HepG2 (cell line): ENCODE measurements around the gene EGLN2. TPM values are rescaled to one million over a fixed set of nuclear protein-coding genes. Genes with fewer than 3 reads are reported as not detected.

Source experiments
- HMGA1 ChIP-seq: sonication (generic); formaldehyde crosslinking; conservative IDR thresholded peaks from 2 replicates; pipeline ENCODE4 v1.4.0; 2020; ENCODE audit warnings: missing genetic modification reagents
- IKZF4 ChIP-seq: sonication (generic); formaldehyde crosslinking; IDR thresholded peaks from 2 replicates; pipeline ENCODE4 v1.5.1; 2020; ENCODE audit warnings: borderline replicate concordance, mild to moderate bottlenecking, low read depth, missing genetic modification reagents; ENCODE audit errors: not compliant biosample characterization
- NFE2L1 ChIP-seq: sonication (generic); formaldehyde crosslinking; IDR thresholded peaks from 2 replicates; pipeline ENCODE4 v1.4.0; 2020; ENCODE audit warnings: missing genetic modification reagents, mild to moderate bottlenecking, borderline replicate concordance
- RBAK ChIP-seq: sonication (generic); formaldehyde crosslinking; IDR thresholded peaks from 2 replicates; pipeline ENCODE4 v1.5.1; 2020; ENCODE audit warnings: mild to moderate bottlenecking, missing genetic modification reagents
- SOX13 ChIP-seq, 3 experiments: fragments of 450-650 bp in 1 of 3; sonication (generic) in 1 of 3; formaldehyde crosslinking in 1 of 3; IDR thresholded peaks in 2 of 3; conservative IDR thresholded peaks in 1 of 3; 2 replicates each; pipeline versions ENCODE4 v1.5.0 to v1.6.1; 2016 to 2020; ENCODE audit warnings: antibody characterized with exemption in 1 of 3, mild to moderate bottlenecking in 1 of 3, missing compliant biosample characterization in 1 of 3, missing genetic modification reagents in 1 of 3, moderate library complexity in 1 of 3
- SOX6 ChIP-seq, 2 experiments: fragments of 450-650 bp in 1 of 2; sonication (generic) in 1 of 2; formaldehyde crosslinking in 1 of 2; IDR thresholded peaks; 2 replicates each; pipeline versions ENCODE4 v1.4.0 to v1.6.1; 2017 to 2020; ENCODE audit warnings: antibody characterized with exemption in 1 of 2, mild to moderate bottlenecking in 1 of 2, missing genetic modification reagents in 1 of 2
- THAP7 ChIP-seq: sonication (generic); formaldehyde crosslinking; IDR thresholded peaks from 2 replicates; pipeline ENCODE4 v1.8.1; 2023; ENCODE audit warnings: mild to moderate bottlenecking, missing genetic modification reagents
- ZNF292 ChIP-seq: sonication (generic); formaldehyde crosslinking; IDR thresholded peaks from 2 replicates; pipeline ENCODE4 v1.8.1; 2022; ENCODE audit warnings: mild to moderate bottlenecking, low read depth, missing genetic modification reagents, borderline replicate concordance
- ZNF329 ChIP-seq: sonication (generic); formaldehyde crosslinking; IDR thresholded peaks from 2 replicates; pipeline ENCODE4 v1.9.0; 2021; ENCODE audit warnings: low read depth, mild to moderate bottlenecking, missing genetic modification reagents
- ZNF382 ChIP-seq: sonication (generic); formaldehyde crosslinking; IDR thresholded peaks from 2 replicates; pipeline ENCODE4 v1.5.0; 2020; ENCODE audit warnings: missing genetic modification reagents, mild to moderate bottlenecking, borderline replicate concordance
- polyA plus RNA-seq, 8 experiments: library from polyadenylated mRNA; depleted of rRNA in 3 of 8; stranded (reverse) in 7 of 8; unstranded in 1 of 8; fragments of >200 nt; fragmentation: Illumina TruSeq in 4 of 8; extraction: Trizol in 4 of 8; gene quantifications; 2 replicates each; pipeline versions ENCODE4 v1.2.1 to v1.2.3, GENCODE V29; 2011 to 2016; ENCODE audit warnings: low read depth in 4 of 8, missing spikeins in 1 of 8, mixed read lengths in 1 of 8; ENCODE audit not compliant: insufficient read depth in 1 of 8
- total RNA-seq, 5 experiments: library from RNA; depleted of rRNA; stranded (reverse); fragments of >200 nt; fragmentation: Illumina TruSeq; extraction: Trizol; gene quantifications; 2 replicates each; pipeline ENCODE4 v1.2.3, GENCODE V29; 2016; ENCODE audit warnings: low read depth in 1 of 5
- TF ChIP-seq, protein P1 (sequence below), 2 experiments: sonication (generic) in 1 of 2; formaldehyde crosslinking in 1 of 2; IDR thresholded peaks; 2 replicates each; pipeline versions ENCODE4 v1.5.1 to v1.6.1; 2011 to 2020; ENCODE audit warnings: borderline replicate concordance in 1 of 2, low read depth in 1 of 2, low read length in 1 of 2, mild to moderate bottlenecking in 1 of 2, missing genetic modification reagents in 1 of 2, moderate library complexity in 1 of 2
- TF ChIP-seq, protein P2 (sequence below): sonication (generic); formaldehyde crosslinking; IDR thresholded peaks from 2 replicates; pipeline ENCODE4 v1.5.1; 2020; ENCODE audit warnings: mild to moderate bottlenecking, missing genetic modification reagents, moderate library complexity
- TF ChIP-seq, protein P3 (sequence below): IDR thresholded peaks from 2 replicates; pipeline ENCODE4 v1.4.0; 2020; ENCODE audit warnings: mild to moderate bottlenecking, missing genetic modification reagents

EGLN2 gene
- total and polyA plus RNA-seq, 2 of the 13 experiments (the other 11 are each of a cell fraction or from before 2014, with no cell fraction given), result 16.5 to 40.8 TPM

DNA sequence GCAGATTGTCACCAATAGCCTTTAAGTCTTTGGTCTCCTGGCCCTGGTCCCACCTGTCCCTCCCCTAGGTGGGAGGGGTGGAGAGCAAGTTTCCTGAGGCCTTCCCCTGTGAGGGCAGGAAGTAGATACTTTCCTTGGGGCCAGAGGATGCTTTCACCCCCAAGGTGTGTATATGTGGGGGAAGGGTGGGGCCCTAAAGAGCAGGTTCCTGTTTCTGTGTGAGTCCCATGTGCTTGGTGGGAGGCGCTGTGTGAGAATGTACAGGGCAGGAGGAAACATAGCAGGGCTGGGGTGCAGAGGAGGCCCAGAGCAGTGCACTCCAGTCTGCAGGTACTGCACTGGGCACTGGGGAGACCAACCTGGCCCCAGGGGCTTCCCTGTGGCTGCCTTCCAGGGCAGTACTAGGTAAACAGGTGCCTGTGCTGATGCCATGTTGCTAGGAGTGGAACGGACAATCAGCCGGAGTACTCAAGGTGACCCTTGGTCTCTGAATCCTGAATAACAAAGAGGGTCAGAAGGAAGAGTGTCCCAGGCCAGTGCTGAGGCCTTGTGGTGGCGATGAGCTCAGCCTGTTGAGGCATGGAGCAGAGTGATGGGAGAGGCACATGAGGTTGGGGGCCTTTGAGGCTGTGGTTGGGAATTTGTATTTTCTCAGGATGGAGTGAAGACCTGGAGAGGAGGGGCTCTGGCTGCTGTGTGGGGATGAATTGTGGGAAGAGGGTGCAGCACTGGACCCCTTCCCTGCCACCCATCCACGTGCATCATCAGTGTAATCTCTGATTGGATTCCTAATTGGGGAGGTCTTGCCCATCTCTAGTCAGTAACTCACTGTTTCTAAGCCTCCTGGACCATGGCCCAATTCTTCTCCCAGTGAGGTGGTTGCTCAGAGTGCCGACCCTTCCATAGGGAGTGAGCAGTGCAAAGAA lies 5.1 kb downstream of the EGLN2 start (continued):
- TF ChIP-seq RBAK (CRISPR knock-in tag) (no peak), SOX13 (IDR thresholded peaks at IDR 0.05) (no peak), SOX13 (CRISPR knock-in tag; conservative IDR thresholded peaks at IDR 0.05 in 1 of 2, IDR thresholded peaks at IDR 0.05 in 1 of 2) (peak in 1 of 2 experiments; percentile 58; a peak in 1 of 4 replicates), THAP7 (CRISPR knock-in tag) (no peak), ZNF382 (CRISPR knock-in tag) (no peak), ZNF329 (no peak), HMGA1 (no peak), ZNF292 (peak; percentile 24; the same call in 1 of the 2 replicates), IKZF4 (peak; percentile 35), SOX6 (IDR thresholded peaks at IDR 0.05) (no peak), SOX6 (CRISPR knock-in tag; IDR thresholded peaks at IDR 0.05) (peak; percentile 12; the same call in 1 of the 2 replicates), NFE2L1 (CRISPR knock-in tag) (no peak)
- TF ChIP-seq, protein P1, sequence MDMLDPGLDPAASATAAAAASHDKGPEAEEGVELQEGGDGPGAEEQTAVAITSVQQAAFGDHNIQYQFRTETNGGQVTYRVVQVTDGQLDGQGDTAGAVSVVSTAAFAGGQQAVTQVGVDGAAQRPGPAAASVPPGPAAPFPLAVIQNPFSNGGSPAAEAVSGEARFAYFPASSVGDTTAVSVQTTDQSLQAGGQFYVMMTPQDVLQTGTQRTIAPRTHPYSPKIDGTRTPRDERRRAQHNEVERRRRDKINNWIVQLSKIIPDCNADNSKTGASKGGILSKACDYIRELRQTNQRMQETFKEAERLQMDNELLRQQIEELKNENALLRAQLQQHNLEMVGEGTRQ (IDR thresholded peaks at IDR 0.05; ENCODE audit: low read depth, low read length), result no peak
- TF ChIP-seq, protein P1 (CRISPR knock-in tag; IDR thresholded peaks at IDR 0.05; ENCODE audit: borderline replicate concordance), result no peak
- TF ChIP-seq, protein P2, sequence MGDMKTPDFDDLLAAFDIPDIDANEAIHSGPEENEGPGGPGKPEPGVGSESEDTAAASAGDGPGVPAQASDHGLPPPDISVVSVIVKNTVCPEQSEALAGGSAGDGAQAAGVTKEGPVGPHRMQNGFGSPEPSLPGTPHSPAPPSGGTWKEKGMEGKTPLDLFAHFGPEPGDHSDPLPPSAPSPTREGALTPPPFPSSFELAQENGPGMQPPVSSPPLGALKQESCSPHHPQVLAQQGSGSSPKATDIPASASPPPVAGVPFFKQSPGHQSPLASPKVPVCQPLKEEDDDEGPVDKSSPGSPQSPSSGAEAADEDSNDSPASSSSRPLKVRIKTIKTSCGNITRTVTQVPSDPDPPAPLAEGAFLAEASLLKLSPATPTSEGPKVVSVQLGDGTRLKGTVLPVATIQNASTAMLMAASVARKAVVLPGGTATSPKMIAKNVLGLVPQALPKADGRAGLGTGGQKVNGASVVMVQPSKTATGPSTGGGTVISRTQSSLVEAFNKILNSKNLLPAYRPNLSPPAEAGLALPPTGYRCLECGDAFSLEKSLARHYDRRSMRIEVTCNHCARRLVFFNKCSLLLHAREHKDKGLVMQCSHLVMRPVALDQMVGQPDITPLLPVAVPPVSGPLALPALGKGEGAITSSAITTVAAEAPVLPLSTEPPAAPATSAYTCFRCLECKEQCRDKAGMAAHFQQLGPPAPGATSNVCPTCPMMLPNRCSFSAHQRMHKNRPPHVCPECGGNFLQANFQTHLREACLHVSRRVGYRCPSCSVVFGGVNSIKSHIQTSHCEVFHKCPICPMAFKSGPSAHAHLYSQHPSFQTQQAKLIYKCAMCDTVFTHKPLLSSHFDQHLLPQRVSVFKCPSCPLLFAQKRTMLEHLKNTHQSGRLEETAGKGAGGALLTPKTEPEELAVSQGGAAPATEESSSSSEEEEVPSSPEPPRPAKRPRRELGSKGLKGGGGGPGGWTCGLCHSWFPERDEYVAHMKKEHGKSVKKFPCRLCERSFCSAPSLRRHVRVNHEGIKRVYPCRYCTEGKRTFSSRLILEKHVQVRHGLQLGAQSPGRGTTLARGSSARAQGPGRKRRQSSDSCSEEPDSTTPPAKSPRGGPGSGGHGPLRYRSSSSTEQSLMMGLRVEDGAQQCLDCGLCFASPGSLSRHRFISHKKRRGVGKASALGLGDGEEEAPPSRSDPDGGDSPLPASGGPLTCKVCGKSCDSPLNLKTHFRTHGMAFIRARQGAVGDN (CRISPR knock-in tag), result peak; percentile 46
- TF ChIP-seq, protein P3, sequence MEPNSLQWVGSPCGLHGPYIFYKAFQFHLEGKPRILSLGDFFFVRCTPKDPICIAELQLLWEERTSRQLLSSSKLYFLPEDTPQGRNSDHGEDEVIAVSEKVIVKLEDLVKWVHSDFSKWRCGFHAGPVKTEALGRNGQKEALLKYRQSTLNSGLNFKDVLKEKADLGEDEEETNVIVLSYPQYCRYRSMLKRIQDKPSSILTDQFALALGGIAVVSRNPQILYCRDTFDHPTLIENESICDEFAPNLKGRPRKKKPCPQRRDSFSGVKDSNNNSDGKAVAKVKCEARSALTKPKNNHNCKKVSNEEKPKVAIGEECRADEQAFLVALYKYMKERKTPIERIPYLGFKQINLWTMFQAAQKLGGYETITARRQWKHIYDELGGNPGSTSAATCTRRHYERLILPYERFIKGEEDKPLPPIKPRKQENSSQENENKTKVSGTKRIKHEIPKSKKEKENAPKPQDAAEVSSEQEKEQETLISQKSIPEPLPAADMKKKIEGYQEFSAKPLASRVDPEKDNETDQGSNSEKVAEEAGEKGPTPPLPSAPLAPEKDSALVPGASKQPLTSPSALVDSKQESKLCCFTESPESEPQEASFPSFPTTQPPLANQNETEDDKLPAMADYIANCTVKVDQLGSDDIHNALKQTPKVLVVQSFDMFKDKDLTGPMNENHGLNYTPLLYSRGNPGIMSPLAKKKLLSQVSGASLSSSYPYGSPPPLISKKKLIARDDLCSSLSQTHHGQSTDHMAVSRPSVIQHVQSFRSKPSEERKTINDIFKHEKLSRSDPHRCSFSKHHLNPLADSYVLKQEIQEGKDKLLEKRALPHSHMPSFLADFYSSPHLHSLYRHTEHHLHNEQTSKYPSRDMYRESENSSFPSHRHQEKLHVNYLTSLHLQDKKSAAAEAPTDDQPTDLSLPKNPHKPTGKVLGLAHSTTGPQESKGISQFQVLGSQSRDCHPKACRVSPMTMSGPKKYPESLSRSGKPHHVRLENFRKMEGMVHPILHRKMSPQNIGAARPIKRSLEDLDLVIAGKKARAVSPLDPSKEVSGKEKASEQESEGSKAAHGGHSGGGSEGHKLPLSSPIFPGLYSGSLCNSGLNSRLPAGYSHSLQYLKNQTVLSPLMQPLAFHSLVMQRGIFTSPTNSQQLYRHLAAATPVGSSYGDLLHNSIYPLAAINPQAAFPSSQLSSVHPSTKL, result no peak
